Pancreas (tissue), 10 donors: ENCODE results near the gene MAPK9. TPM values are rescaled to one million over a fixed set of nuclear protein-coding genes. Genes with fewer than 3 reads are reported as not detected.
"Not testable (repeated sequence)": the region's sequence is repeated elsewhere in the genome, so short reads cannot be mapped to it uniquely, and the experiment has no call there.

Source experiments
- ATAC-seq, 4 donors: fragments of 200-7000 bp; cut with Tn5 transposase; one replicate each; pipeline versions ENCODE4 v1.8.0 to v1.9.1; 2020; ENCODE audit warnings: mild to moderate bottlenecking in 4 of 4, moderate library complexity in 4 of 4
- DNase-seq, 6 donors: peaks; one replicate each; pipeline ENCODE4 v3.0.0-alpha.2; 2020
- FAIRE-seq: peaks from 2 replicates; lab custom pipeline; 2012; peaks lifted over from hg19 to GRCh38; lab: Jason Lieb, UNC
- H3K27ac ChIP-seq, 4 donors: fragments of 200-600 bp; sonication (generic); 1 replicate in 3 of 4; 2 replicates in 1 of 4; pipeline versions ENCODE4 v1.5.0 to v1.8.0; 2020
- H3K27me3 ChIP-seq, 4 donors: fragments of 200-600 bp; one replicate each; pipeline ENCODE4 v1.8.0; 2021
- H3K36me3 ChIP-seq, 3 donors: fragments of 200-600 bp; sonication (generic) in 1 of 3; one replicate each; pipeline versions ENCODE4 v1.5.0 to v1.8.0; 2020 to 2021
- H3K4me1 ChIP-seq, 3 donors: fragments of 200-600 bp; one replicate each; pipeline ENCODE4 v1.8.0; 2021
- H3K4me3 ChIP-seq, 4 donors: fragments of 200-600 bp; sonication (generic) in 2 of 4; one replicate each; pipeline versions ENCODE4 v1.5.0 to v1.8.0; 2020 to 2021
- H3K9me3 ChIP-seq, 4 donors: fragments of 200-600 bp; one replicate each; pipeline ENCODE4 v1.8.0; 2021
- CTCF ChIP-seq, 4 donors: fragments of 200-600 bp; sonication (generic) in 3 of 4; IDR thresholded peaks; one replicate each; pipeline versions ENCODE4 v1.5.0 to v1.8.0; 2021; ENCODE audit warnings: antibody characterized with exemption in 4 of 4
- WGBS, 2 donors: extraction: QIAGEN DNeasy Blood & Tissue Kit; methylation state at CpG; one replicate each; pipeline ENCODE4 v1.1.7; 2013; 5-methylcytosine and 5-hydroxymethylcytosine counted together
- intact Hi-C, 3 donors: fragments of 100-400 bp; cut with DNase I; formaldehyde crosslinking; loops; one replicate each; pipeline versions ENCODE4 v1.11.1 to v1.14.2; 2022
- polyA plus RNA-seq, 2 donors: library from polyadenylated mRNA; stranded (reverse); fragments of 200-250 nt; gene quantifications; one replicate each; pipeline ENCODE4 v1.2.3, GENCODE V29; 2013
- total RNA-seq, 6 donors: library from RNA; stranded (reverse); fragmentation: NEBNext Ultra II Directional in 4 of 6; extraction: Animal tissue kit (Norgen Biotek cat#: 25700) in 4 of 6; gene quantifications; one replicate each; pipeline versions ENCODE4 v1.2.1 to v1.2.4, GENCODE V29; 2021 to 2023
- donor health status: healthy with polysubstance abuse.
- donor health status: DM: no; HTN: no; CAD: no; lungs with moderate emphysema.
- donor health status: DM: no; HTN: no; CAD: no.
- donor health status: control.
- donor health status: control.
- donor health status: Bipolar disorder and iron deficiency.
- donor health status: DM: yes; HTN: yes; CAD: no.
- donor health status: DM: no; HTN: no; CAD: no.
- donor health status: DM: no; HTN: no; CAD: no.
- donor health status: DM: yes; HTN: yes; CAD: no.

Gene MAPK9
- total and polyA plus RNA-seq, 8 donors: 10.7 to 40.3 (median 28.9) TPM

GRCh38 chr5:180301253-180301652 is 9.4 kb upstream of the MAPK9 start:
- WGBS, 2 donors: 60 to 73% methylated on average over 4 of the region's 4 CpGs
- DNase-seq (no peak), FAIRE-seq (no peak), ATAC-seq (no peak)
- Histone ChIP-seq H3K4me1 (no peaks in the 10 kb centered on the region), H3K36me3 (no peaks in the 10 kb centered on the region), H3K27ac (no peak overlapping the region), H3K9me3 (no peaks in the 10 kb centered on the region), H3K27me3 (no peaks in the 10 kb centered on the region), H3K4me3 (no peak overlapping the region)
- intact Hi-C loops: no loop called here
- no peak for TF ChIP-seq CTCF (IDR thresholded peaks at IDR 0.05)

GRCh38 chr5:180299526-180299925 is 7.6 kb upstream of the MAPK9 start:
- FAIRE-seq (no peak), DNase-seq (no peak), ATAC-seq (no peak)
- Histone ChIP-seq H3K27me3 (no peaks in the 10 kb centered on the region), H3K9me3 (no peaks in the 10 kb centered on the region), H3K4me3 (no peak overlapping the region), H3K36me3 (no peaks in the 10 kb centered on the region), H3K4me1 (no peaks in the 10 kb centered on the region), H3K27ac (no peak overlapping the region)
- intact Hi-C loops: no loop called here
- 75 to 86% methylated on average over 3 of the region's 3 CpGs for WGBS, 2 donors
- TF ChIP-seq CTCF (IDR thresholded peaks at IDR 0.05): no peak

GRCh38 chr5:180299014-180299413 is 7.1 kb upstream of the MAPK9 start:
- not testable (repeated sequence) for H3K27me3 ChIP-seq
- 86 to 94% methylated on average over 13 to 14 of the region's 14 CpGs for WGBS, 2 donors

GRCh38 chr5:180297587-180298282 is 5.9 kb upstream of the MAPK9 start:
- no peaks in the 10 kb centered on the region for H3K9me3 ChIP-seq
- H3K27me3 ChIP-seq: no peaks in the 10 kb centered on the region
- no peak for DNase-seq
- TF ChIP-seq CTCF (IDR thresholded peaks at IDR 0.05): no peak
- WGBS, 2 donors: 85 to 95% methylated on average over 2 of the region's 2 CpGs
- H3K4me1 ChIP-seq: peaks cover 0 to 4% (median 0%) of the 10 kb centered on the region in 3 donors
- no peak for ATAC-seq
- no peak for FAIRE-seq
- H3K27ac ChIP-seq: no peak overlapping the region
- H3K36me3 ChIP-seq: no peaks in the 10 kb centered on the region
- H3K4me3 ChIP-seq: no peak overlapping the region
- intact Hi-C loops: no loop called here

More at GRCh38 chr5:180299014-180299413, 7.1 kb upstream of the MAPK9 start:
- H3K27ac ChIP-seq, H3K9me3 ChIP-seq, H3K36me3 ChIP-seq, H3K4me3 ChIP-seq, DNase-seq, ATAC-seq, FAIRE-seq, intact Hi-C loops, H3K4me1 ChIP-seq: not testable (repeated sequence)

- Histone ChIP-seq H3K27me3 (no peaks in the 10 kb centered on the region), H3K4me3 (no peak overlapping the region), H3K9me3 (no peaks in the 10 kb centered on the region), H3K27ac (no peak overlapping the region), H3K36me3 (no peaks in the 10 kb centered on the region), H3K4me1 (peaks cover 0 to 4% (median 0%) of the 10 kb centered on the region in 3 donors)
- ATAC-seq (no peak), DNase-seq (no peak), FAIRE-seq (no peak)
- intact Hi-C loops: no loop called here
- WGBS, 2 donors: 75 to 76% methylated on average over 7 of the region's 7 CpGs
- no peak for TF ChIP-seq CTCF (IDR thresholded peaks at IDR 0.05)
Observed at GRCh38 chr5:180296771-180297170, 4.9 kb upstream of the MAPK9 start.
